Mesodermal cell (in vitro differentiated cells): ENCODE data around the gene DAB1.

Source experiments
- H3K27ac ChIP-seq: 2 replicates; pipeline ENCODE4 v1.7.0; 2013; ENCODE audit warnings: mild to moderate bottlenecking, low read depth, low read length, moderate library complexity; ENCODE audit not compliant: severe bottlenecking
- H3K36me3 ChIP-seq: 2 replicates; pipeline ENCODE4 v1.7.1; 2013; ENCODE audit warnings: mild to moderate bottlenecking, low read length, moderate library complexity; ENCODE audit not compliant: control insufficient read depth, insufficient read depth
- H3K4me1 ChIP-seq: one replicate; pipeline ENCODE4 v1.7.1; 2013; ENCODE audit warnings: mild to moderate bottlenecking, low read length; ENCODE audit not compliant: insufficient read depth, control insufficient read depth, poor library complexity, severe bottlenecking
- H3K4me3 ChIP-seq: 2 replicates; pipeline ENCODE4 v1.7.0; 2013; ENCODE audit warnings: low read length, control low read depth, mild to moderate bottlenecking; ENCODE audit not compliant: insufficient read depth, poor library complexity, severe bottlenecking; ENCODE audit errors: extremely low read depth
- H3K9me3 ChIP-seq: 2 replicates; pipeline ENCODE4 v1.7.1; 2013; ENCODE audit warnings: mild to moderate bottlenecking, low read length, moderate library complexity; ENCODE audit not compliant: control insufficient read depth
- WGBS, 2 experiments: methylation state at CpG; one replicate each; pipeline ENCODE4 v1.1.5; 2013; ENCODE audit warnings: missing lambda C conversion rate in 2 of 2; ENCODE audit not compliant: insufficient coverage in 2 of 2; 5-methylcytosine and 5-hydroxymethylcytosine counted together

Gene DAB1

DNA sequence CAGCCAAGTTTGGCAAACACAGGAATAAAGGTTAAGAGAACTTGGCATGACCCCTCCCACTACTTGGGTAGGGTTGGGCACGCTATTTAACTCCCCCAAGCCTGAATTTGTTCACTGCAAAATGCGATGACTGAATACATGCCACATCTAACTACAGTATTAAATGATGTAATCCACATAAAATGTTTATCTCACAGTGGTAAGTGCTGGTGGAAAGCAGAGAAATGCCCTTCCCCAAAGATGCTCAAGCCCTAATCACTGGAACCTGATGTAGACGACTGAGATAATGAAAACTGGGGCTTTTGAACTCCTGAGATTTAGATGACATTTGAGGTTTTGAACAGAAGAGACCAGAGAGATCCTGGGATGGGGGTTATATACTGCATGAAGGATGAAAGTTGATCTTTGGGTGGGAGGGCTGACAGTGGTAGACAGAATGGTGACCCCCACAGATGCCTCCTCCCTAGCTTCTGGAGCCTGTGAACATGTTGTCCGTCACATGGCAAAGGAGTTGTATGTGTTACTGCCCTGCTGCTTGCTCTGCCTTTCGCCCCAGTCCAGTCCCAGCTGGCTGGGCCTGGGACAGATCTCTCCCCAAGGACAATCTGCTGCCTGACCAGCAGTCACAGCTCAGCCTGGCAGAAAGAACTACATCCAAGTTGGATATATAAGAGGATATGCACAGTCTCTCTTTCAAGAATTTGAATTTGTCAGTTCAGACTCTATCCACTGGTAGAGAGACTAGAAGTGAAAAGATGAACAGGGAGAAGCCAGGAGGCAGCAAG is 120.9 kb downstream of the DAB1 start:
- Histone ChIP-seq H3K4me3 (no peak overlapping the region), H3K36me3 (no peaks in the 10 kb centered on the region), H3K27ac (no peak overlapping the region), H3K9me3 (no peaks in the 10 kb centered on the region), H3K4me1 (peaks cover 4% of the 10 kb centered on the region)
- 83 to 100% methylated on average over 1 to 2 of the region's 5 CpGs for WGBS, 2 experiments

DNA sequence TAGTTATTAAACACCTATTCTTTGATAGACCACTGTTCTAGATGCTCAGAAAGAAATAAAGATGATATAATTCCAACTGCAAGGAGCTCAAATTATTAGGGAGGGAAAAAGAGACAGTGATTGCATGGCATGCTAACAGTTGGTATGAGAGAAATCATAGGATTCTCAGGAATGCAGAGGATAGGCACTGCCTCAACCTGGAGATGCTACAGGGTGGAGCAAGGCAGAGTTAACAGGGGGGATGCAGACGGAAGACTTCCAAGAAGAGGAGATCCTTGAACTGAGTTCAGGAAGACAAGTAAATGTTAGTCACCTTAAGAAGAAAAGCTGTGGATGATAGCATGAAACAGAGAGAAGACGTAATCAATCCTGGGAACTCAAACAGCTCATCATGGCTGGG is 123.7 kb downstream of the DAB1 start:
- Histone ChIP-seq H3K4me3 (no peak overlapping the region), H3K27ac (no peak overlapping the region), H3K9me3 (no peaks in the 10 kb centered on the region), H3K4me1 (peaks cover 4% of the 10 kb centered on the region), H3K36me3 (no peaks in the 10 kb centered on the region)
- 72 to 80% methylated on average over 2 of the region's 2 CpGs for WGBS, 2 experiments

DNA sequence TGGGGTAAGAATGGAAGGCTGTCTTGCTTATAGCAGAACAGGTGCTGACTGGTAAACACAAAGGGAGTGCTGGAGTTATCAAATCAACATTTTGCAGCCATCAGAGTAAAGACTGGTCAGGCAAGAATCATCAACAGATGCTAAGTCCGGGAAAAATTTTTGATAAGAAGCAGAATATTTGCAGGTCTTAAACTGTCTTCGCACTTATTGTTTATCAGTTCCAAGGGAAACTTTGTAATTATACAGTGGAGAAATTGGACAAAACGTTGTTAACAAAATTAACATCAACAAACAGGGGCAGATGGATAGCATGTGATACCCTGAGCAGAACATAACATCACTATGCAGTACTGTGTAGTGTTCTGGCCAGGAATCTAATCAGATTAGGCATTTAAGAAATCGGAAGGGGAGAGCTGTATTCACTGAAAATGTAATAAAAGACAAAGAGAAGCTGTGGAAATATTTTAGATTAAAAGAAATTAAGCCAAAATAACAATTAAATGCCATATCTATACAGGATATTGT is 127.1 kb downstream of the DAB1 start:
- Histone ChIP-seq H3K4me3 (no peak overlapping the region), H3K4me1 (peaks cover 4% of the 10 kb centered on the region), H3K27ac (no peak overlapping the region), H3K36me3 (no peaks in the 10 kb centered on the region), H3K9me3 (no peaks in the 10 kb centered on the region)
- WGBS, 2 experiments = 79 to 100% methylated on average over 2 of the region's 4 CpGs

DNA sequence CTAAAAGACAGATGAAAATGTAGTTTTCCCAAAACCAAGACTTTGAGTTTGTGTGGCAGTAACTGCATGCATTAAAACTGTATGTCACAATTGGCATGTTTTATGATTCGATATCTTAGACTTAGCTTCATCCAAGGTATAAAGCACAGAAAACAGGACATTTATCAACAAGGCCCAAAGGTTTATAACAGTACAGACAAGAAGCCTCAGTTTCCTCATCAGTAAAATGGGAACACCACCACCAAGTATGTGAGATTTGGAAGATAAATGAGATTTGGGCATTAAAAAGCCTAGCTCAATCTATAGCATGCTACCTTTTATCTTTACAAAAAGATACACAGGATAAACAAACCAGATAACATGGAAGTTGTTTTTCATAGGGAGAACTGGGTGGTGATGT is 128.5 kb downstream of the DAB1 start:
- Histone ChIP-seq H3K4me1 (peaks cover 3% of the 10 kb centered on the region), H3K36me3 (no peaks in the 10 kb centered on the region), H3K27ac (no peak overlapping the region), H3K9me3 (no peaks in the 10 kb centered on the region), H3K4me3 (no peak overlapping the region)
- 100% methylated on average over 1 of the region's 1 CpG; no CpG with 5 or more reads in 1 of the 2 experiments for WGBS, 2 experiments

DNA sequence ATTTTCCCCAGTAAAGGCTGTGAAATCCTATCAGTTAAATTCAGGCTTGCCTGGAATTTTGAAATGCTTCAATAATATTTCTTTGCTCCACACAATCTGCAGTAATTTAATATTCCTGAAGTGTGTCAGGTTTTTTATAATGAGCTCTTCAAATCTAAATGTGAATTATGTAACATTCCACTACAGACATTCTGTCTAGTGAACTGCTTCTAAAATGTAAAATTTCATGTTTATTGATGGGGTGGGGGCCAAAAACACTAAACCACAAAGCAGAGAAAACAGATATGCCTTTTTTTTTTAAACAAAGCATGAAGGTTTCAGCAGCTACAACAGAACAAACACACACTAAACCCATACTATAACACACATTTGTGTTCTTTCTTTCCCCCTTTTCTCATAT is 129.7 kb downstream of the DAB1 start:
- no peak overlapping the region for H3K27ac ChIP-seq
- H3K4me3 ChIP-seq = no peak overlapping the region
- H3K9me3 ChIP-seq = no peaks in the 10 kb centered on the region
- no peaks in the 10 kb centered on the region for H3K36me3 ChIP-seq
- no peaks in the 10 kb centered on the region for H3K4me1 ChIP-seq

DNA sequence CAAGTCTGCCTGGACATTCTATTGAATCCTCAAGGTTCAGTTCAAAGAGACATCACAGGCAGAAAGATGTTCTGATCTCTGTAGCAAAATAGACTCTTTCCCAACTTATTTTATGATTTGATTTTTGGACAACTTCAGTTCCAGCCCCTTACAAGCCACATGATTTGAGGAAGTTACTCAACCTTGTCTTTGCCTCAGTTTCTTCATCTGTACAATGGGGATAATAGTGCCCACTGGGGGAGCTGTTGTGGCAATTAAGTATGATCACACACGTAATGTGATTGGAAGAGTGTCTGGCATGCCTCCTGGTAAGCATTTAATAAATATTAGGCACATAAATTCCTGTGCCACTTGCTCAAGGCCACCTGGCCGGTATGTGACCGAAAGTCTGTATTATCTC is 130.6 kb downstream of the DAB1 start:
- Histone ChIP-seq H3K4me1 (no peaks in the 10 kb centered on the region), H3K4me3 (no peak overlapping the region), H3K27ac (no peak overlapping the region), H3K36me3 (no peaks in the 10 kb centered on the region), H3K9me3 (no peaks in the 10 kb centered on the region)
- WGBS, 2 experiments = 83% methylated on average over 2 of the region's 3 CpGs; no CpG with 5 or more reads in 1 of the 2 experiments

DNA sequence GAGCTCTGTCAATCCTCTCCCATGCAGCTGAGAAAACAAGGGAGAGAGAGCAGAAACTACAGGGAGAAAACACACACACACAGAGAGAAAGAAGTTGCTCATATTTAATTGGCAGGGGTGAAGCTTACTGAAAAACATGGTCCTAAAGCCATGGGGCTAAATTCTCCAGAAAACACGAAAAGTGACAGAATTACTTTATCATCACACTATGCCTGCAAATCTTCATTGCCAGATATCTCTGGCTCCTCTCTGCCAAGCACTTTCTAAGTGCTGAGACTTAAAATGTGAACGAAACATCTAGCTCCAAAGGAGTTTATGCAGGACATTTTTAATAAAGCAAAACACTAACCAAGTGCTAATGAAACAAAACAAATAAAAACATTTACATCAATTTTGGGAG is 134.1 kb downstream of the DAB1 start:
- no peak overlapping the region for H3K27ac ChIP-seq
- no peak overlapping the region for H3K4me3 ChIP-seq
- 83% methylated on average over 1 of the region's 2 CpGs; no CpG with 5 or more reads in 1 of the 2 experiments for WGBS, 2 experiments
- H3K9me3 ChIP-seq = no peaks in the 10 kb centered on the region
- H3K36me3 ChIP-seq = no peaks in the 10 kb centered on the region
- no peaks in the 10 kb centered on the region for H3K4me1 ChIP-seq

DNA sequence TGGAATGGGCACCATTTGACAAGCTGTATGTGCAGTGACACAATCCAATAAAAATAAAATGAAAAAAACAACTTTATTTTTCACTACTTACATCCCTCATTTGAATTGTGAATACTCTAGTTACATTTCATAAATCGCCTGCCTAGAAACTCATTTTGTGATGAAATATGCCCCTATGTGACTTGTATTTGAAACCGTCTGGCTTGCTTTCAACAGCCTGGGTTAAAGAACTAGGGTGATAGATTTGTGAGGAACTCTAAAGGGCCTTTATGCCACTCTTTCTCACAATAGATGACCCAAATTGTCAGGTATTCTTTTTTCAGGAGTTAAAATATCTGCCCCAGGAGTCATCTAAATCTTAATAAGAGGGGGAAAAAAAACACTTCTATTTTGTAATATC is 137.9 kb downstream of the DAB1 start:
- Histone ChIP-seq H3K9me3 (no peaks in the 10 kb centered on the region), H3K36me3 (no peaks in the 10 kb centered on the region), H3K4me1 (peaks cover 4% of the 10 kb centered on the region), H3K4me3 (no peak overlapping the region), H3K27ac (no peak overlapping the region)
- WGBS, 2 experiments = 20% methylated on average over 1 of the region's 2 CpGs; no CpG with 5 or more reads in 1 of the 2 experiments

DNA sequence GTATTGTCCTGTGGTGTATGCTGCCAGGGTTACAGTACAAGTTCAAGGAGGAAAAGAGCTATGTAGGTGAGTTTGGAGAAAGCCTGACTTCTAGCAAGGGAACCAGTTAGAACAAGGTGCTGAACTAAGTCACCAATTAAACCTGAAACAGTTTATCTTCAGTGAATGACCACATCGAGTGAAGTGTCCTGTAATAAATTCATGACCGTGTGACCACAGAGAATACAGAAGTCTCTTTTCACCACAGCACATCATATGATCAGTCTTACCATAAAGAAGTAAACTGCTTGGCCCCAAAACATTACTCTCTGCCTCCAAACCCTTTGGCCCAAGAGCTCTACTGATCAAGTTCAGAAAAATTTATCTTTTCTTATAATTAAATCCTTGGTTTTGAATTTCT is 141.4 kb downstream of the DAB1 start:
- H3K4me1 ChIP-seq = peaks cover 10% of the 10 kb centered on the region
- no peak overlapping the region for H3K27ac ChIP-seq
- WGBS, 2 experiments = 92% methylated on average over 2 of the region's 2 CpGs
- no peaks in the 10 kb centered on the region for H3K36me3 ChIP-seq
- no peaks in the 10 kb centered on the region for H3K9me3 ChIP-seq
- H3K4me3 ChIP-seq = no peak overlapping the region

DNA sequence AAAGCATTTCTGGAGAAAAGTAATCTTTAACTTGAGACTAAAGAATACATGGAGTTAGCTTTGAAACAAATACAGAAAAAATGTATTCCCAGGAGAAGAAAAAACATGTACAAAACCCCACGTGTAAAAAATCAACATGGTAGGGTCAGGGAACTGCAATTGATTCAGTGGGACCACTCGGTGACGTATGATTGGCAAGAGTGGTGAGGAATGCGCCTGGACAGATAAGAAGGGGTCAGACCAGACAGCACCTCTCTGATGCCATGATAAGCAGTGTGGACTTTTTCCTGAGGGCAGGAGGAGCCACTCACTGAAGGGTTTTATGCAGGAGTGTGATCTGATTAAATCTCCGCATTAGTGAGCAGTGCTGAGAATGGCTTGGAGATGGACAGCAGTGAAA is 142.5 kb downstream of the DAB1 start:
- 92 to 98% methylated on average over 5 of the region's 5 CpGs for WGBS, 2 experiments
- H3K4me3 ChIP-seq = no peak overlapping the region
- peaks cover 10% of the 10 kb centered on the region for H3K4me1 ChIP-seq
- no peak overlapping the region for H3K27ac ChIP-seq
- no peaks in the 10 kb centered on the region for H3K36me3 ChIP-seq
- no peaks in the 10 kb centered on the region for H3K9me3 ChIP-seq

DNA sequence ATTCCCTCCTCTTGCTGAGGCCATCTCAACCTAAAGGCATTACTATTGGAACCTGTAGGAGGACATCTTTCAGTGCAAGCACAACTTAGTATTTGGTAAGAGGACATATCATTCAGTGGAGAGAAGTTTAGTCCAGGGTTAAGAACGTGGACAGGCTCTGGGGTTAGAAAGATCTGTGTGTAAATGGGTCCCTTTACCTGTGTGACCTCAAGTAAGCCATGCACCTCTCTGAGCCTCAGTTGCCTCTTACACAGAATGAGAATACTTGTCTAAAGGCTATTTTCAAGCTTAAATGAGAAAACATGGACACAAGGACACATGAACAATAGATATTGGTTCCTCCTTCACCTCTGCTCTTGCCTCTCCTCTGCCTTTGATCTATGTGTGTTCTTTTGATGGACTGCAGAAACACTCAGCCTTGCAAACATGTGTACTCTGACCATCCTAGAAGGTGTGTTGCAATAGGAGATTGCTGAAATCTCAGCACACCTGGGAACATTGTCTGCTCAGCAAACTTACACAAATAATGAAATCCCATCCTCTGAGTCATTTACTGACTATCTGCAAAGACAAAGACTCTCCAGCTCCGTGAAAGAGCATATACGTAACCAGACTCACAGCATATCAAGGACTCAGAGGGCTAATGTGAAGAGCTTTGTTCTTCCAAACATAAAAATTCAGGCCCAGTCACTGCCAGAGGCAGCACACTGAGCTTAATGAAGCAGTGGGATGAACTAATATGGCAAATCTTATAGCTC is 143.8 kb downstream of the DAB1 start:
- Histone ChIP-seq H3K4me3 (no peak overlapping the region), H3K9me3 (no peaks in the 10 kb centered on the region), H3K36me3 (no peaks in the 10 kb centered on the region), H3K4me1 (peaks cover 10% of the 10 kb centered on the region), H3K27ac (no peak overlapping the region)
- WGBS, 2 experiments = 82% methylated on average over 3 of the region's 3 CpGs; no CpG with 5 or more reads in 1 of the 2 experiments
